Inflammatory macrophage treated with lipopolysaccharide for 1 hour (primary cell): Measurements from ENCODE around the gene B4GALNT1.
"Not testable (repeated sequence)": the region's sequence is repeated elsewhere in the genome, so short reads cannot be mapped to it uniquely, and the experiment has no call there.

Experiments used
- DNase-seq, 2 donors: peaks; one replicate each; pipeline ENCODE4 v3.0.0-alpha.2; 2020 to 2022

B4GALNT1 gene

GRCh38 chr12:57606821-57607220, 26.2 kb downstream of the B4GALNT1 start:
- DNase-seq = no peak

GRCh38 chr12:57606399-57606798, 26.6 kb downstream of the B4GALNT1 start:
- no peak for DNase-seq

GRCh38 chr12:57605811-57606311, 27.1 kb downstream of the B4GALNT1 start:
- no peak for DNase-seq

GRCh38 chr12:57604992-57605810, 27.8 kb downstream of the B4GALNT1 start:
- no peak for DNase-seq

GRCh38 chr12:57604454-57604991, 28.5 kb downstream of the B4GALNT1 start, which contains the start of gene DTX3:
DTX3 (plus strand) TSS chr12:57604824; CDS start chr12:57606518, 1,694 bp downstream.
- DNase-seq = no peak

GRCh38 chr12:57603815-57604453, 29.1 kb downstream of the B4GALNT1 start:
- peak in 1 of 2 donors; percentile 21 for DNase-seq

GRCh38 chr12:57603324-57603723, 29.7 kb downstream of the B4GALNT1 start:
- no peak for DNase-seq

- DNase-seq = no peak
Observed at GRCh38 chr12:57602544-57602943, 30.5 kb downstream of the B4GALNT1 start.

- no peak for DNase-seq
Observed at GRCh38 chr12:57600395-57600794, 32.6 kb downstream of the B4GALNT1 start.

GRCh38 chr12:57593187-57593586, 39.8 kb downstream of the B4GALNT1 start:
- no peak for DNase-seq

GRCh38 chr12:57592551-57593165, 40.3 kb downstream of the B4GALNT1 start:
- DNase-seq = no peak

- no peak for DNase-seq
Observed at GRCh38 chr12:57591782-57592325, 41.1 kb downstream of the B4GALNT1 start.

- DNase-seq = peak; percentile 59 to 60
Observed at GRCh38 chr12:57590864-57591781, 41.9 kb downstream of the B4GALNT1 start, which contains the start of gene PIP4K2C. PIP4K2C (plus strand) TSS chr12:57591192; CDS start chr12:57591290, 98 bp downstream.

GRCh38 chr12:57590479-57590863, 42.5 kb downstream of the B4GALNT1 start:
- no peak for DNase-seq

GRCh38 chr12:57588951-57589610, 43.9 kb downstream of the B4GALNT1 start:
- DNase-seq = not testable (repeated sequence)

GRCh38 chr12:57586832-57587429, 46.1 kb downstream of the B4GALNT1 start:
- no peak for DNase-seq

- DNase-seq = no peak
Observed at GRCh38 chr12:57586128-57586527, 46.9 kb downstream of the B4GALNT1 start.

GRCh38 chr12:57585156-57585555, 47.8 kb downstream of the B4GALNT1 start:
- DNase-seq = no peak

- DNase-seq = peak; percentile 59 to 64
Observed at GRCh38 chr12:57584690-57585089, 48.3 kb downstream of the B4GALNT1 start.

GRCh38 chr12:57584050-57584449, 49.0 kb downstream of the B4GALNT1 start:
- DNase-seq = no peak
